ENCODE results near the gene SLC16A9.

DNA sequence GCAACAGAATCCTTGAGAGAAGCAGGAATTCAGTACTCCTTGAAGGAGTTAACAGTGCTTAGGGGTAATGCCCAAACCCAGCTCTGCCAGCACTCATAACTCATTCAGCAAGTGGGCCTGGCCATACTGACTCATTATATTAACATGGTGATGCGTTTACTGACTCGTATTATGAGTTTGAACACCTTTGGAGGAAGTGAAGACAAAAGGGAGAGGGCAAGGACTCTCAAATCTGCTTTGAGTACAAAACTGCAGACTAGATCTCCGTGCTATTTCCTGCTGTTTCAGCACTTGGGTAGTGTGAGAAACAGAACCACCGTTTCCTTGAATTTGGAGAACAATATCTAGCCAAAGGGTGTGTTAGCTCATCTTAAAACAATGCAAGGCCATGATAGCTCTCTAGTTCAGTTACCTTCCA lies 30.8 kb downstream of the SLC16A9 start:
- TF ChIP-seq, protein P1, sequence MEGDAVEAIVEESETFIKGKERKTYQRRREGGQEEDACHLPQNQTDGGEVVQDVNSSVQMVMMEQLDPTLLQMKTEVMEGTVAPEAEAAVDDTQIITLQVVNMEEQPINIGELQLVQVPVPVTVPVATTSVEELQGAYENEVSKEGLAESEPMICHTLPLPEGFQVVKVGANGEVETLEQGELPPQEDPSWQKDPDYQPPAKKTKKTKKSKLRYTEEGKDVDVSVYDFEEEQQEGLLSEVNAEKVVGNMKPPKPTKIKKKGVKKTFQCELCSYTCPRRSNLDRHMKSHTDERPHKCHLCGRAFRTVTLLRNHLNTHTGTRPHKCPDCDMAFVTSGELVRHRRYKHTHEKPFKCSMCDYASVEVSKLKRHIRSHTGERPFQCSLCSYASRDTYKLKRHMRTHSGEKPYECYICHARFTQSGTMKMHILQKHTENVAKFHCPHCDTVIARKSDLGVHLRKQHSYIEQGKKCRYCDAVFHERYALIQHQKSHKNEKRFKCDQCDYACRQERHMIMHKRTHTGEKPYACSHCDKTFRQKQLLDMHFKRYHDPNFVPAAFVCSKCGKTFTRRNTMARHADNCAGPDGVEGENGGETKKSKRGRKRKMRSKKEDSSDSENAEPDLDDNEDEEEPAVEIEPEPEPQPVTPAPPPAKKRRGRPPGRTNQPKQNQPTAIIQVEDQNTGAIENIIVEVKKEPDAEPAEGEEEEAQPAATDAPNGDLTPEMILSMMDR (conservative IDR thresholded peaks at IDR 0.05 in 1 of 2, IDR thresholded peaks at IDR 0.05 in 1 of 2; ENCODE audit: extremely low read depth in 1 of 2, insufficient read depth in 1 of 2, low read depth in 1 of 2, low read length in 2 of 2) = no peak
- no peak for TF ChIP-seq EZH2 (IDR thresholded peaks at IDR 0.05; ENCODE audit: borderline replicate concordance, low read length)

Data from mammary epithelial cell (primary cell).